Lung microvascular endothelial cell (primary cell): ENCODE results near the gene ITCH. TPM values are rescaled to one million over a fixed set of nuclear protein-coding genes. Genes with fewer than 3 reads are reported as not detected.
"Not testable (repeated sequence)": the region's sequence is repeated elsewhere in the genome, so short reads cannot be mapped to it uniquely, and the experiment has no call there.

ENCODE experiments used
- DNase-seq, 2 donors: peaks; one replicate each; pipeline versions ENCODE4 v3.0.0 to v3.0.0-alpha.2; 2010; ENCODE audit warnings: low read depth in 2 of 2
- total RNA-seq: library from RNA; depleted of rRNA; stranded (reverse); fragments of >200 nt; gene quantifications from 2 replicates; pipeline ENCODE4 v1.2.1, GENCODE V29; 2014

The ITCH gene
- total RNA-seq, 1 donor from 2014 or later = 55.2 TPM

DNA sequence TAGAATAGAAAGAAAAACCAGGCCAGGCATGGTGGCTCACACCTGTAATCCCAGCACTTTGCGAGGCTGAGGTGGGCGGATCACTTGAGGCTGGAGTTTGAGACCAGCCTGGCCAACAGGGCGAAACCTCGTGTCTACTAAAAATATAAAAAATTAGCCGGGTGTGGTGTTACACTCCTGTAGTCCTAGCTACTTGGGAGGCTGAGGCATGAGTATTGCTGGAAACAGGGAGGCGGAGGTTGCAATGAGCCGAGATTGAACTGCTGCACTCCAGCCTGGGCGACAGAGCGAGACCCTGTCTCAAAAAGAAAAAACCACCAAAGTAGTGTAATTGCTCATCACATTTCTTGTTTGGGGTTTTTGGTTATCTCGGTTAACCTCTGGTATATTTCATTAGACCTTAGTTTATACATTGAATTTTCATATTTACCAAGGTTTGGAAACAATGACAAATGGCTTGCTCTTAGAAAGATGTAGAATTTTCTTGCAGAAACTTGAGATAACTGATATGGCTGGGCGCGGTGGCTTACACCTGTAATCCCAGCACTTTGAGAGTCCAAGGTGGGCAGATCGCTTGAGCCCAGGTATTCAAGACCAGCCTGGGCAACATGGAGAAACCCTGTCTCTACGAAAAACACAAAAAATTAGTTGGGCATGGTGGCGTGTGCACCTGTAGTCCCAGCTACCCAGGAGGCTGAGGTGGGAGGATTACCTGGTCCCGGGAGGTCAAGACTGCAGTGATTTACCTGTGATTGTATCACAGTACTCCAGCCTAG, 14.2 kb downstream of the ITCH start:
- no peak for DNase-seq

DNA sequence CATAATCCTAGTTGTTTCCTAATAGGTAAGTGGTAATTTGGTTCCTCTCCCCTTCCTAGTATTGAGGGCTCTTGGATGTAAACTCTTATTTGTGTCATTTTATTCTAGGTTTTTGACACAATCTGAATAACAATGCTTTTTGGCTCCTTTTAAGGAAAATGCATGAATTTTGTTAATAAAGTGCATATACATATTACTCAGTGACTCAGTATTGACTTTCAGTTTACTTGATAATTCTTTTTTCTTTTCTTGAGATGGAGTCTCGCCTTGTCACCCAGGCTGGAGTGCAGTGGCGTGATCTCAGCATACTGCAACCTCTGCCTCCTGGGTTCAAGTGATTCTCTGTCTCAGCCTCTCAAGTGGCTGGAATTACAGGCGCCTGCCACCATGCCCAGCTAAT, 19.1 kb downstream of the ITCH start:
- no peak for DNase-seq

DNA sequence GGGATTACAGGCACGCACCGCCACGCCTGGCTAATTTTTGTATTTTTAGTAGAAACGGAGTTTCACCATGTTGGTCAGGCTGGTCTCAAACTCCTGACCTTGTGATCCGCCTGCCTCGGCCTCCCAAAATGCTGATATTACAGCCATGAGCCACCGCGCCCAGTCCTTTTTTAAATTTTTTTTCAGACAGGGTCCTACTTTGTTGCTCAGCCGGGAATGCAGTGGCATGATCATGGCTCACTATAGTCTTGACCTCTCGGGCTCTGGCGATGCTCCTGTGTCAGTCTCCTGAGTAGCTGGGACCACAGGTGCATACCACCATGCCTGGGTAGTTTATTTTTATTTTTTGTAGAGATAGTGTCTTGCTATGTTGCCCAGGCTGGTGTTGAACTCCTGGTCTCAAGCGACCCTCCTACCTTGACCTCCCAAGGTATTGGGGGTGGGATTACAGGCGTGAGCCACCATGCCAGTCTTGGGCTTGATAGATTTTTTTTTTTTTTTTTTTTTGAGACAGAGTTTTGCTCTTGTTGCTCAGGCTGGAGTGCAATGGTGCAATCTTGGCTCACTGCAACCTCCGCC, 19.9 kb downstream of the ITCH start:
- DNase-seq = not testable (repeated sequence)

DNA sequence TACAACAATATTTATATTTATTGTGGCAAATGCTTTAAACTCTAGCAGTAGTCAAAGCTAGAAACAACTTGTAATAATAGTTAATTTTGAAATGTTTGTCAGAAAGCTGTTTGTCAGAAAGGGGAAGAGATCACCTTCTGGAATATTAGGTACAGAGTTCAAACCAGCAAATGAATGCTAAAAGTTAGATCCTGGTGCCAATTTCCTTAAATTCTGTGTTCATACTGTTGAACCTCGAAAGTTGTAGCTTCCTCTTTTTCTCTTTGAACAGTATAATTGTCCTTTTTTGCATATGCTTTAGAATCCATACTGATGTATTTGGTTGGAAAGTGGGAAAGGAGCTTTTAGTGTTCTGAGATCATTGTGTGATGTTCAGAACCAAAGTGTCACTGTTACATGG, 22.4 kb downstream of the ITCH start:
- no peak for DNase-seq

DNA sequence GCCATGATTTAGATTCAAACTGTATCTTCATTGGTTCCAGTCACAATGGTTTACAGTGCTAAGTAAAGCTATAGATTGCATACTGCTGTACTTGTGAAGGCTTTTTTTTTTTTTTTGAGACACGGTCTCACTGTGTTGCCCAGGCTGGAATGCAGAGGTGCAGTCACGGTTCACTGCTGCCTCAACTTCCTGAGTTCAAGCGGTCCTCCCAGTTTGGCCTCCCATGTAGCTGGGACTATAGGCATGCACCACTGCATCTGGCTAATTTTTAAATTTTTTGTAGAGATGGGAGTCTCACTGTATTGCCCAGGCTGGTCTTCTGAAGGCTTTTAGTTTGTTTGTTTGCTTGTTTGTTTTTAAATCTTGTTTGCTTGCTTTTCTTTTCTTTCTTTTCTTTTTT, 24.9 kb downstream of the ITCH start:
- no peak for DNase-seq

DNA sequence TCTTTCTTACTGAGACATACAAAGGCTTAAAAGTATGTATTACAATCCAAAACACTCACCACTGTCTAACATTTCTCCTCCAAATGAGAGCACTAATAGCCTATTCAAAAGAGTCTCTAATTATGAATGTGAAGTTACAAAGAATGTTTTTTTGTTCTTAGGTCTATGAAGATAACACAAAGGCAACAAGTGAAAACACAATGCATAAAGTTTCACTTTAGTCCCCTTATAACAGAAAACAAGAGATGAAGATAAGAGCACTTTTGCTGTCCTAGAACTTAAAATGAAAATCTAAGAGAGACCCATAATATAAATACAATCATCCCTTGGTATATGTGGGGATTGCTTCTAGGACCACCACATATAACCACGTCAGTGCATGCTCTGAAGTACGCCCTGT, 25.6 kb downstream of the ITCH start:
- no peak for DNase-seq

DNA sequence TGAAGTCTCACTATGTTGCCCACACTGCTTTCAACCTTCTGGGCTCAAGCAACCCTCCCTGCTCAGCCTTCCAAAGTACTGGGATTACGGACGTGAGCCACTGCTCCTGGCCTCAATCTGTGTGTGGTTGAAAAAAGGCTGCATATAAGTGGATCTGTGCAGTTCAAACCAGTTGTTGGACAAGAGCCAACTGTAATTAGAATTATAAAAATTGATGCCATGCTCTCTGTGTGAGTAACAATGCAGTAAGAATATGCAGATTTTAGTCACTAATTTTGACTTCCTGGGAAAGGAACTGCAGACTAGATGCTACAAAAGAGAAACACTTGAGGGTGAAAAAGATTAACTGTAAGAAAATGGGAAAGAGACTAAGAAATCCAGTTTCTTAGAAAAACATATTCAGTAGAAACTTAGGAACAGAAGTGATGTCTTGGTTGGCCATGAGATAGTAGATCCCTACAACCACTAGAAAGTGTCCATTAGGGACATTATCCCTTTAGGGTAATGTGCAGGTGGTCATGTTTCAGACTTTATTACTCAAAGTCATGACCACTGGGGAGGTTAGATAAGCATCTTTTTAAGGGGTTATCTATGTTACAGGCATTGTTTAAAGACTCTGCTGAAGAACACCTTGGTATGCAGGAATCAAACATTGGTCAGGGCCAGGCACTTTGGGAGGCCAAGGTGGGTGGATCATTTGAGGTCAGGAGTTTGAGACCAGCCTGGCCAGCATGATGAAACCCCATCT, 26.3 kb downstream of the ITCH start:
- peak in 1 of 2 donors; percentile 47 for DNase-seq

DNA sequence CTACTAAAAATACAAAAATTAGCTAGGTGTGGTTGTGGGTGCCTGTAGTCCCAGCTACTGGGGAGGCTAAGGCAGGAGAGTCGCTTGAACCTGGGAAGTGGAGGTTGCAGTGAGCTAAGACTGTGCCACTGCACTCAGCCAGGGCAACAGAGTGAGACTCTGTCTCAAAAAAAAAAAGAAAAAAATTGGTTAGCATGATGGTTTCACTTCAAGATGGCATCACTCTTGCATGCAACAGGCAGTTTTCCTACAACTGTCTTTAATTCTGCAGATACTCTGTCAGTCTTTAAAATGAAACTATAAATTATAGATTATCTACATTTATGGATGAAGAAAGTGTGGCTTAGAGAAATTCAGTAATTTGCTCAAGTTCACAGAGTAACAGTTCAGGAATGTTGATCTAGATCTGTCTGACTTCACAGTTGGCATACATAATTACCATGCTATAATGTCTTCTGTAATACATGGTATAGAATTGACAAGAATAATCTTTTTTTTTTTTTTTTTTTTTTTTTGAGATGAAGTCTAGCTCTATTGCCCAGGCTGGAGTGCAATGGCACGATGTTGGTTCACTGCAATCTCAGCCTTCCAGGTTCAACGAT, 27.0 kb downstream of the ITCH start:
- DNase-seq = no peak

DNA sequence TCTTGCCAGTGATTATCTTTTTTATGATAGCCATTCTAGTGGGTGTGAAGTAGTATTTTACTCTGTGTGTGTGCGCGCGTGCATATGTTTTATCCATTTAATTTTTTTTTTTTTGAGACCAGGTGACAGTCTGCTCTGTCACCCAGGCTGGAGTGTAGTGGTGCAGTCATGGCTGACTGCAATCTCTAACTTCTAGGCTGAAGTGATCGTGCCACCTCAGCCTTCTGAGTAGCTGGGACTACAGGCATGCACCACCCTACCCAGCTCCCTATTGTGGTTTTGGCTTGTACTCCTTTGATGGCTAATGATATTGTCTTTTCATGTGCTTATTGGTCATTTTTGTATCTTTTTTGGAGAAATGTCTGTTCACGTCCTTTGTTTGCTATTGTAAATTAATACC, 33.3 kb downstream of the ITCH start:
- no peak for DNase-seq

DNA sequence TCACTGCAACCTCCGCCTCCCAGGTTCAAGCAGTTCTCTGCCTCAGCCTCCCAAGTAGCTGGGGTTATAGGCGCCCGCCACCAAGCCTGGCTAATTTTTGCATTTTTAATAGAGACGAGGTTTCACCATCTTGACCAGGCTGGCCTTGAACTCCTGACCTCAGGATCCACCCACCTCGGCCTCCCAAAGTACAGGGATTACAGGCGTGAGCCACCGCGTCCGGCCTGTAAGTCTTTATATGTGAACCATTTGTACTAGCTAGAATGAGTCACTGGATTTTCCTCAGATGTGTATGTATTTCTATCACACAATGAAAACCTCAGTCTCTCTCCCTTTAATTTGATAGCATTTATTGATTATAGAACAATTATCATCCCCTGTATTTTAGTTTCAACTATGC, 34.0 kb downstream of the ITCH start:
- peak in 1 of 2 donors; percentile 10 for DNase-seq

DNA sequence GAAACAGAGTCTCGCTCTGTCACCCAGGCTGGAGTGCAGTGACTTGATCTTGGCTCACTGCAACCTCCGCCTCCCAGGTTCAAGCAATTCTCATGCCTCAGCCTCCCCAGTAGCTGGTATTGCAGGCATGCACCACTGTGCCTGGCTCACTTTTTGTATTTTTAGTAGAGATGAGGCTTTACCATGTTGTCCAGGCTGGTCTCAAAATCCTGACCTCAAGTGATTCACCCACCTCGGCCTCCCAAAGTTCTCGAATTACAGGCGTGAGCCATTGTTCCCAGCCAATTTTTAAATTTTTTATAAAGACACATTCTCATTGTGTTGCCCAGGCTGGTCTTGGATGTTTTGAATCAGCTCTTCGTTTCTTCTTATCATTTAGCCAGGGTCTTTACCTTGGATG, 37.7 kb downstream of the ITCH start:
- DNase-seq = peak in 1 of 2 donors; percentile 42

DNA sequence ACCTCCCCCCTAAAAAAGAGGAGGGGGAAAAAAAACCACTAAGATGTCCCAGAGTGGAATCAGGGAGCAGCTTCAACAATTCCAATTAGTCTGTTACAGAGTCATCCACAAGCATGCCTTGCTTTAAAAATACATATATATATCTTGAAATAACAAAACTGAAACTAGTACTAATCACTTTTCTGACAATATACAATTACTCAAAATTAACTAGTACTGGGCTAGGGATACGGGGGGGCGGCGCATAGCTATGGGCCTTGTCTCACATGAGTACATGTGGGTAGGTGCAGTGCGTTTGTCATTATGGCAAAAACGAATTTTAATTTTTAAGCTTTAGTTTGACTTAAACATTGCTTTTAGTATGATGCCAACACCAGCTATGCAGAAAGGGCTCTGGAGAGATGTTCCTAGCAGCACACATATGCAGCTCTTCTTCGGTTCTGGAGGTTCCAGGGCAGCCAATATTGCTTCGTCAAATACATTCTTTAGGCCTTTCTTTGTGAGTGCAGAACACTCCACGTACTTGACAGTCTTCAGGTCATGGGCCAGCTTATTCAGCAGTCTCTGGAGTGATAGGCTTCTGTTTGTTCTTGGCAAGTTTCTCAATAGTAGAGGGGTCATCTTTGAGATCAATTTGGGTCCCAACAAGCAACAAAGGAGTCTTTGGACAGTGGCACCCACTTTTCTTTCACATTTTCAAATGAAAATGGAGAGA, 38.8 kb downstream of the ITCH start:
- DNase-seq = no peak

DNA sequence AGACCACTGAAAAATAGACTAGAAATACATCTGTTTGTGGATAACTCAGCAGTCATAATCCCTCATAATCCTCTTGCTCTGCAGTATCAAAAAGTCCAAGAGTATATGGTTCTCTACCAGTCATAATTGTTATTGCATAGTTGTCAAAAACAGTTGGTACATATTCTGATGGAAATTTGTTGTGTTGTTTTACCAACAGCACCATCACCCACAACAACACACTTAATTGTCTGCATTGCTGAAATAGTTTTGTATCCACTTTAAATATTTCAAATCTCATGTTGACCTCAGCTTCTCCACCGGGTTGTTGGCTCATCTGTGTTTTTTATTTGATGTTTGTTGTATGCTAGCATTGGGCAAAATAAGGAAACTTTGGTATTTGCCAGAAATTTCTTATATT, 39.4 kb downstream of the ITCH start:
- DNase-seq = no peak

DNA sequence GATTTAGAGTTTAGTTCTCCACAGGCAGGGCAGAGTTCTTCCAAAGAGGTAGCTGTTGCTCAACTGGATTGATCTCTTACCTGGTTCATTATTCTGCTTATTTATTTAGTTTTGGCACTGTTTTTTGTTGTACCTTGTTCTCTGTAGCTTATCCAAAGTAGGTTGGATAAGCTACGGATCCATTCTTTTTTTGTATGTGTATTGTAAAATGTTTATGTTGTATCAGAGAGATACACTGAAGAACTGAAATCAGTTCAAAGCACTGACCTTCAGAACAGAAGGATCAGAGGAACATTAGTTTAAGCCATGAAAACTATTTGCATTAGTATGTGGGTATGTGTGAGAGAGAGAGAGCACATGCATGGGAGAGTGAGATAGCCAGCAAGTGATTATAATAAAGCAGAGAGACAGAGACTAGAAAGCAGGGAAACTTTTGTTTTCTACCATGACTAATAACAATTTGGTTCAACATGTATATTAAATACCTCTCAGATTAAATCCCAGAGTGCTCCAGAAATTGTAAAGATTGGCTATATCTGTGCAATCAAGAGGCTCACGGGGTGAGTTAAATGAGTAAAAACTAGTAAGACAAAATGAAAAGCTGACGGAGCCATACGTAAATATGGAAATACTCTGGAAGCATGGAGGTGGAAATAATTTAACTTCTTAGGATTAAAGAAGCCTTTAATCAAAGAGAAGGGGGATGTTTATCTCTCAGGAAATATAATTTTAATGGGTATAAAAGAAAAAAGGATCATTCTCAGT, 40.2 kb downstream of the ITCH start:
- DNase-seq = no peak

DNA sequence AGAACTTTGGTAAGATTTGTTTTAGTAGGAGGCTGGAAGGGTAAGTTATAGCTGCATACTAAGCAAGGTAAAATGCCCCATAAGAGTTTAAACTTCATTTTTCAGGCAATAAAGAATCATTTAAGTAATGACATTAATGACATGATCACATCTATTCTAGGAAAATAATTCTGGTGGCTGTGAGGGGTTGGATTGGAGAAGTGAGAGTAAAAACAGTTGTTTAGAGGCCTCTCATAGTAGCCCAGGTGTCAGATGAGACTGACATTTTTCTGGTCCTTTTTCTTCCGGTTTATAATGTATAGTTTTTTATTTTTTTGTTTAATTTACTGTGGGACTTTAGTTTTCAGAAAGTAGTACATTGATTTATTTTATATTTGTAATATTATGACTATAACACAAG, 40.8 kb downstream of the ITCH start:
- DNase-seq = no peak

DNA sequence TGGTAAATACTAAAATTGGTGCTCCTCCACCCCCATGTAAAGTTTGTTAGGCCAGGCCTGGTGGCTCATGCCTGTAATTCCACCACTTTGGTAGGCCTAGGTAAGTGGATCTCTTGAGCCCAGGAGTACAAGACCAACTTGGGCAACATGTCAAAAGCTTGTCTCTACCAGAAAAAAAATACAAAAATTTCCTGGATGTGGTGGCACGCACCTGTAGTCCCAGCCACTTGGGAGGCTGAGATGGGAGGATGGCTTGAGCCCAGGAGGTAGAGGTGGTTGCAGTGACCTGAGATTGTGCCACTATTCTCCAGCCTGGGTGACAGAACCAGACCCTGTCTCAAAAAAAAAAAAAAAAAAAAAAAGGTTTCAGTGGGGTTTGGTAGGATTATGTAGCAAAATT, 41.7 kb downstream of the ITCH start:
- no peak for DNase-seq

DNA sequence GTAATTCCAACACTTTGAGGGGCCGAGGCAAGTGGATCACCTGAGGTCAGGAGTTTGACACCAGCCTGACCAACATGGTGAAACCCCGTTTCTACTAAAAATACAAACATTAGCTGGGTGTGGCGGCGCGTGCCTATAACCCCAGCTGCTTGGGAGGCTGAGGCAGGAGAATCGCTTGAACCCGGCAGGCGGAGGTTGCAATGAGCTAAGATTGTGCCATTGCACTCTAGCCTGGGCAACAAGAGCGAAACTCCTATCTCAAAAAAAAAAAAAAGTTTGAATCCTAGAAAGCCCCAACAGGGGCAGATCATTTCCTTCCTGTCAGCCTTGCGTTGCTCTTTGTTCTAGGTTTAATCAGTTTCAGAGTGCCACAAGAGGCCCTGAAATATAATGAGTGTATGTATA, 42.2 kb downstream of the ITCH start:
- peak; percentile 68 to 76 for DNase-seq

DNA sequence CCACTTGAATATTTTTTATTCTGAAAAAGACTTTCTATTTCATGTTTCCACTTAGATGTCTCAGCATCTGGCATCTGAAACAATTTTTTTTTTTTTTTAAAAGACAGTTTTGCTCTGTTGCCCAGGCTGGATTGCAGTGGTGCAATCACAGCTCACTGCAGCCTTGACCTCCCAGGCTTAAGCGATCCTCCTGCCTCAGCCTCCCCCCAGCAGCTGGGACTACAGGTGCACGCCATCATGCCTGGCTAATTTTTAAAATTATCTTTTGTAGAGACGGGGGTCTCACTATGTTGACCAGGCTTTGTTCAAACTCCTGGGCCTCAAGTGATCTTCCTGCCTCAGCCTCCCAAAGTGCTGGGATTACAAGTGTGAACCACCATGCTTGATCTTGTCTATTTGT, 42.9 kb downstream of the ITCH start:
- DNase-seq = not testable (repeated sequence)

DNA sequence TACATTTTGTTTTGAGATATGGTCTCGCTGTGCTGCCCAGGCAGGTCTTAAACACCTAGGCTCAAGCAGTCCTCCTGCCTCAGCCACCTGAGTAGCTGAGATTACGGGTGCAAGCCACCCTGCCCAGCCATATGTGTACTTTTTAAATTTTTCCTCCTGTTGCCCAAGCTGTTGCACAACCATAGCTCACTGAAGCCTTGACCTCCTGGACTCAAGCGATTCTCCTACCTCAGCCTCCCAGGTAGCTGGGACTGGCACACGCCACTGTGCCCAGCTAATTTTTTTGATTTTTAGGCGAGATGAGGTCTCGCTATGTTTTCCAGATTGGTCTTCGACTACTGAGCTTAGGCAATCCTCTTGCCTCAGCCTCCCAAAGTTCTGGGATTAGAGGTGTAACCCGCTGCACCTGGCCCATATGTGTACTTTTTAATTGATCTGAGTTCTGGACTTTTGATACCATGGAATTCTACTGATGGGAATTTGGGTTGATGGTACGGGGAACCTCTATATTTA, 44.9 kb downstream of the ITCH start:
- DNase-seq = no peak

DNA sequence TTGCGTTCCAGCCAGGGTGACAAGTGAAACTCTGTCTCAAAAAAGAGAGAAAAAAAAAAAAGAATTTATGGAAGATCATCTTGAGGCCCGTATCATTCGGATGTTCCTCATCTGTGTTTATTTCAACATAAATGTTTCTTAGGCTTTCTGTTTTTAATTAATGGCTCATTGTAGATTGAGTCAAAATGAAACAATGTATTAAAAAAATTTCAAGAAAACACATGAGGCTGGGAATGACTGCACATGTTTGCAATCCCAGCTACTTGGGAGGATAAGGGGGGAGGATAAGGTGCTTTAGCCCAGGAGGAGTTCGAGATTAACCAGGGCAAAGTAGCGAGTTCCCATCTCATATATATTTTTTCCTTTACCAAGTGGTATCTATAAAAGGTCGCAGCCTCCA, 47.3 kb downstream of the ITCH start:
- no peak for DNase-seq

DNA sequence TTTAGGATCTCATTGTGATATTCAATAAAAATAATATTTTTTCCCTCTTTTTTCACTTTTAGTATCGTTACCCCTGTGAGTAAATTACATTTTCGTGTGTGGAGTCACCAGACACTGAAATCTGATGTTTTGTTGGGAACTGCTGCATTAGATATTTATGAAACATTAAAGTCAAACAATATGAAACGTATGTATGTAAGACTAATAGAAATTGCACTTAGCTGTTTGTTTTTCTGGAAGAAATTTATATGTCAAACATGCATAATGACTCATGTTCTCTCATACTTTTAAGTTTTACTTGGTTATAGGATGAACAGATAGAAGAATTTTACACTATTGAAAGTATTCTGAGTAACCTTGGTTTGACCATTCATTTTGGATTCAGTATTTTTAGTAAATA, 49.4 kb downstream of the ITCH start:
- DNase-seq = no peak
